Measurements from ENCODE around the gene ALG6.
"Not testable (repeated sequence)": the region's sequence is repeated elsewhere in the genome, so short reads cannot be mapped to it uniquely, and the experiment has no call there.

ALG6 gene

DNA sequence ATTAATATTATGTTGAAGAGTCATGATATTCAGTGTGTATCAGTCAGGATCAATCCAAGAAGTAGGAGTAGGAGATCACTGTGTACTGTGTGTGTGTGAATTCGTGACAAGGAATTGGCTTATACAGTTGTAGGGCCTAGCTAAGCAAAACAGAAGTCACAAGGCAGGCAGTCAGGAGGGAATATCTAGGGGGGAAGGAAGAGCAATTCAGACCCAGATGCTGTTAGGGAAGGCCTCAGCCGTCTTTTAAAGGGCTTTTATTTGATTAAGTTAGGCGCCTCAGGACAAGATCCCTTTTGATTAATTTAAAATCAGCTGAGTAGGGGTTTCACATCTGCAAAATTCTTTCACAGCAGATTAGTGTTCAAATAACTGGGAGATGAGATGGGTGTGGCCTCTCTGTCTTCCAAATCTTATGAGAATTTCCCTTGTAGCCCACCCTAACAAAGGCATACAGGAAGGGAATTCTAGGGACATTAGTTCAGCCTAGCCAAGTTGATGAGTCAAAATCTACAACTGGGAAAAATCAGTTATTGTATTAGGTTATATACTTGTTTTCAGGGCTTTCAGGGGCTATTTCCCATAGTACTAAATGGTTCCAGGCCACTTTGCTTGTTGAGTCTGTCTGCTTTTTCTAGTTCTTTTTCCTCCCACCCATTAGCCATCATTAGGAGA lies 47.4 kb downstream of the ALG6 start:
- no peak overlapping the region for H3K4me3 ChIP-seq (ENCODE audit: low read depth, low read length)
- no peak overlapping the region for H3K9ac ChIP-seq (ENCODE audit: low read length)
- no peaks in the 10 kb centered on the region for H3K27me3 ChIP-seq (ENCODE audit: control insufficient read depth, insufficient read depth, low read length)
- H3K9me3 ChIP-seq (ENCODE audit: control insufficient read depth, insufficient read depth, low read depth, low read length), result no peaks in the 10 kb centered on the region
- H3K4me1 ChIP-seq (ENCODE audit: control insufficient read depth, insufficient read depth, low read length), result no peaks in the 10 kb centered on the region
- H3K36me3 ChIP-seq (ENCODE audit: control insufficient read depth, insufficient read depth, low read length), result peaks cover 11% of the 10 kb centered on the region; the same call in 1 of the 2 replicates
- no peak overlapping the region for H3K27ac ChIP-seq (ENCODE audit: low read depth, low read length)

DNA sequence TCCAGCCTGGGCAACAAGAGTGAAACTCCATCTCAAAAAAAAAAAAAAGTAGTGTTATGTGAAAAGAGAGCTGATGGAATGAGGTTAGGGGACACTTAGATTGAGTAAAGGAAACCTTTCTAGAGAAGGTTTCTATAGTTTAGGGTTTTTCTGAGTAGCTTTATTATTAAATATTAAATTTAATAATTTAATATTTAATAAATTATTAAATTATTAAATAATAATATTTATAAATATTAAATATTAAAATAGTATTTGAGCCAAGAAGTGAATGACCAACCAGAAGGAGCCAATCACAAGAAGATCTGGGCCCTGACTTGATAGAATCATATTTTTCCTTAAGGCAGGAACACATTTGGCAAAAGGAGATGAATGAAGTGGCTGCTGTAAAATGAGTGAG lies 50.7 kb downstream of the ALG6 start:
- Histone ChIP-seq H3K4me1 (ENCODE audit: control insufficient read depth, insufficient read depth, low read length) (no peaks in the 10 kb centered on the region), H3K36me3 (ENCODE audit: control insufficient read depth, insufficient read depth, low read length) (0 out of 2 replicates have a peak, but pooled peaks cover 2% of the 10 kb centered on the region), H3K9ac (ENCODE audit: low read length) (no peak overlapping the region), H3K27me3 (ENCODE audit: control insufficient read depth, insufficient read depth, low read length) (no peaks in the 10 kb centered on the region), H3K27ac (ENCODE audit: low read depth, low read length) (no peak overlapping the region), H3K9me3 (ENCODE audit: control insufficient read depth, insufficient read depth, low read depth, low read length) (no peaks in the 10 kb centered on the region), H3K4me3 (ENCODE audit: low read depth, low read length) (no peak overlapping the region)

DNA sequence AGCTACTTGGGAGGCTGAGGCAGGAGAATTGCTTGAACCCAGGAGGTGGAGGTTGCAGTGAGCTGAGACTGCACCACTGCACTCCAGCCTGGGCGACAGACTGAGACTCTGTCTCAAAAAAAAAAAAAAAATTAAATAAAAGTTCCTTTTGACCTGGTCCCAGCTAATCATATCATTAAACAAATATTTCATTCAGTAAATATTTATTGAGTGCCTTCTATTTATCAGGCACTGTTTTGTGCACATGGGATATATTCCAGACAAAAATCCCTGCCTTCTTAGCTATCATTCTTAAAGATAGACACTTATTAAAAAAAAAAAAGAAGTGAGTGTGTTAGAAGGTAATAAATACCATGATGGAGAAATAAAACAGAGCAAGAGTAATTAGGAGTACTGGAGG lies 53.3 kb downstream of the ALG6 start:
- not testable (repeated sequence) for H3K27ac ChIP-seq (ENCODE audit: low read depth, low read length); H3K27me3 ChIP-seq (ENCODE audit: control insufficient read depth, insufficient read depth, low read length); H3K36me3 ChIP-seq (ENCODE audit: control insufficient read depth, insufficient read depth, low read length); H3K4me3 ChIP-seq (ENCODE audit: low read depth, low read length); H3K9ac ChIP-seq (ENCODE audit: low read length); H3K9me3 ChIP-seq (ENCODE audit: control insufficient read depth, insufficient read depth, low read depth, low read length); H3K4me1 ChIP-seq (ENCODE audit: control insufficient read depth, insufficient read depth, low read length)

DNA sequence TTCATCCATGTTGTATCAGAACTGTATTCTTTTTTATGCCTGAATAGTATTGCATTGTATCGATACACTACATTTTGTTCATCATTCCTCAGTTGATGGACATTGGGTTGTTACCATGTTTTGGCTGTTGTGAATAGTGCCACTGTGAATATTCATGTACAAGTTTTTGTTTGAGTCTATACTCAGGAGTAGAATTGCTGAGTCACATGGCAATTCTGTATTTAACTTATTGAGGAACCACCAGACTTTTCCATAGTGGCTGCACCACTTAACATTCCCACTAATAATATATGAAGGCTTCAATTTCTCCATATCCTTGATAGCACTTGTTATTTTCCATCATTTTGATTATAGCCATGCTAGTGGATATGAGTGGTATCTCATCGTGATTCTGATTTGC lies 56.2 kb downstream of the ALG6 start:
- Histone ChIP-seq H3K4me3 (ENCODE audit: low read depth, low read length) (no peak overlapping the region), H3K27me3 (ENCODE audit: control insufficient read depth, insufficient read depth, low read length) (no peaks in the 10 kb centered on the region), H3K36me3 (ENCODE audit: control insufficient read depth, insufficient read depth, low read length) (no peaks in the 10 kb centered on the region), H3K9me3 (ENCODE audit: control insufficient read depth, insufficient read depth, low read depth, low read length) (no peaks in the 10 kb centered on the region), H3K27ac (ENCODE audit: low read depth, low read length) (no peak overlapping the region), H3K4me1 (ENCODE audit: control insufficient read depth, insufficient read depth, low read length) (no peaks in the 10 kb centered on the region), H3K9ac (ENCODE audit: low read length) (no peak overlapping the region)

DNA sequence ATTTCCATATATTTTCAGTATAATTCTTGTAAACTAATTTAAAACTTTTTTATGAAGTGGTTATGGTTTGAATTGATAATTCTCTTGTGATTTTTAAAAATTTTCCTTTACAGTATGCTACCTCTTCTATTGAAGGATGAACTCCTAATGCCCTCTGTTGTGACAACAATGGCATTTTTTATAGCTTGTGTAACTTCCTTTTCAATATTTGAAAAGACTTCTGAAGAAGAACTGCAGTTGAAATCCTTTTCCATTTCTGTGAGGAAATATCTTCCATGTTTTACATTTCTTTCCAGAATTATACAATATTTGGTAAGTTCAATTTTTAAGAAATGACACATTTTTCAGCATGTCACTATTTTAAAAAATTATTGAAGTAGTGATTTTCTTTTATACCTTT lies 61.4 kb downstream of the ALG6 start:
- H3K27me3 ChIP-seq (ENCODE audit: control insufficient read depth, insufficient read depth, low read length), result no peaks in the 10 kb centered on the region
- no peaks in the 10 kb centered on the region for H3K4me1 ChIP-seq (ENCODE audit: control insufficient read depth, insufficient read depth, low read length)
- peaks cover 19% of the 10 kb centered on the region for H3K36me3 ChIP-seq (ENCODE audit: control insufficient read depth, insufficient read depth, low read length)
- H3K4me3 ChIP-seq (ENCODE audit: low read depth, low read length), result no peak overlapping the region
- no peak overlapping the region for H3K9ac ChIP-seq (ENCODE audit: low read length)
- peaks cover 14% of the 10 kb centered on the region for H3K9me3 ChIP-seq (ENCODE audit: control insufficient read depth, insufficient read depth, low read depth, low read length)
- no peak overlapping the region for H3K27ac ChIP-seq (ENCODE audit: low read depth, low read length)

DNA sequence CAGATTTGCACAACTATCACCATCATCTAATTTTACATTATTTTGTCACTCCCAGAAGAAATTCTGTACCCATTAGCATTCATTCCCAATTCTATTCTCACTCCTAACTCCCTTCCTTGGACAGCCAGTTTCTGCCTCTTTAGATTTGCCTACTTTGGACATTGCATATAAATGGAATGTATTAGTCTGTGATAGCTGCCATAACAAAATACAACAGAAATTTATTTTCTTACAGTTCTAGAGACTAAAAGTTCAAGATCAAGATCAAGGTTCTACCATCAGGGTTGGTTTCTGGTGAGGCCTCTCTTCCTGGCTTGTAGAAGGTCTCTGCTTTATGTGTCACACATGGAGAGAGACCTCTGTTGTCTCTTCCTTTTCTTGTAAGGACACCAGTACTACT lies 61.9 kb downstream of the ALG6 start:
- Histone ChIP-seq H3K9me3 (ENCODE audit: control insufficient read depth, insufficient read depth, low read depth, low read length) (peaks cover 14% of the 10 kb centered on the region), H3K4me1 (ENCODE audit: control insufficient read depth, insufficient read depth, low read length) (no peaks in the 10 kb centered on the region), H3K9ac (ENCODE audit: low read length) (no peak overlapping the region), H3K36me3 (ENCODE audit: control insufficient read depth, insufficient read depth, low read length) (peaks cover 19% of the 10 kb centered on the region), H3K27ac (ENCODE audit: low read depth, low read length) (no peak overlapping the region), H3K27me3 (ENCODE audit: control insufficient read depth, insufficient read depth, low read length) (no peaks in the 10 kb centered on the region), H3K4me3 (ENCODE audit: low read depth, low read length) (no peak overlapping the region)

DNA sequence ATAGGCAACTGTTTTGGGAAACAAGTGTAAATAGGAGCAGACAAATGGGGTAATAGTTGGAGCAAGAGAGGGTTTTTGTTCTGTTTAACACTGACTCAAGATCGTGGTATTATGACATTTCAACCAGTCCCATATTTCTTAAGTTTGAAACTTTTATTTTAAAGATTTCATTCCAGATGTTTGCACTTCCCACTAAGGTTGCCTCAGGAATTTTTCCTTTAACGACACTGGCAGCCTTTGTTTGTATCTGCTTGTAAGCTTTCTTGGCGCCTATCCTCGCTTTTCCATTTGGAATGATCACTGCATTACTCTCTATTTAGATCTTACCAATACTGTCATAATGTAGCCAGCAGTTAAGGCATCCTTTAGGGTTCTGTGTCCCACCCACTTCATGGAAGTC lies 67.7 kb downstream of the ALG6 start:
- H3K27ac ChIP-seq (ENCODE audit: low read depth, low read length), result no peak overlapping the region
- H3K4me1 ChIP-seq (ENCODE audit: control insufficient read depth, insufficient read depth, low read length), result no peaks in the 10 kb centered on the region
- H3K9ac ChIP-seq (ENCODE audit: low read length), result no peak overlapping the region
- H3K27me3 ChIP-seq (ENCODE audit: control insufficient read depth, insufficient read depth, low read length), result no peaks in the 10 kb centered on the region
- peaks cover 9% of the 10 kb centered on the region; the same call in 1 of the 2 replicates for H3K36me3 ChIP-seq (ENCODE audit: control insufficient read depth, insufficient read depth, low read length)
- H3K4me3 ChIP-seq (ENCODE audit: low read depth, low read length), result no peak overlapping the region
- peaks cover 7% of the 10 kb centered on the region for H3K9me3 ChIP-seq (ENCODE audit: control insufficient read depth, insufficient read depth, low read depth, low read length)

DNA sequence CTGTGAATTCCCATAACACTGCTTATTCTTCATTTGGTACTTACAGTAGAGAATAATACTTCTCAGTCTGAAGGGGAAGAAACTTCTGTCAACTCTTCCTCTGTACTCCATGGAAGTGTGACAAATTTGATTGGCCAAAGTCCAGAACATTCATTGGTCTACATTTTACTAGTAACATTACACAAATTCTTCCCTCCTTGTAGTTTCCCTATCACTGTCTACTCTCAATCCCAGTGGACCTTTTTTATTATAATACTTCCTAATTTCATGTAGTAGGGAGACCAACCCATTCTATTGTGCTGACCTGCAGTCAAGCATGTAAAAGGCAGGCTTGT lies 74.7 kb downstream of the ALG6 start:
- no peaks in the 10 kb centered on the region for H3K9me3 ChIP-seq (ENCODE audit: control insufficient read depth, insufficient read depth, low read depth, low read length)
- H3K4me1 ChIP-seq (ENCODE audit: control insufficient read depth, insufficient read depth, low read length), result no peaks in the 10 kb centered on the region
- no peak overlapping the region for H3K9ac ChIP-seq (ENCODE audit: low read length)
- no peak overlapping the region for H3K4me3 ChIP-seq (ENCODE audit: low read depth, low read length)
- no peaks in the 10 kb centered on the region for H3K27me3 ChIP-seq (ENCODE audit: control insufficient read depth, insufficient read depth, low read length)
- no peaks in the 10 kb centered on the region for H3K36me3 ChIP-seq (ENCODE audit: control insufficient read depth, insufficient read depth, low read length)
- H3K27ac ChIP-seq (ENCODE audit: low read depth, low read length), result no peak overlapping the region

DNA sequence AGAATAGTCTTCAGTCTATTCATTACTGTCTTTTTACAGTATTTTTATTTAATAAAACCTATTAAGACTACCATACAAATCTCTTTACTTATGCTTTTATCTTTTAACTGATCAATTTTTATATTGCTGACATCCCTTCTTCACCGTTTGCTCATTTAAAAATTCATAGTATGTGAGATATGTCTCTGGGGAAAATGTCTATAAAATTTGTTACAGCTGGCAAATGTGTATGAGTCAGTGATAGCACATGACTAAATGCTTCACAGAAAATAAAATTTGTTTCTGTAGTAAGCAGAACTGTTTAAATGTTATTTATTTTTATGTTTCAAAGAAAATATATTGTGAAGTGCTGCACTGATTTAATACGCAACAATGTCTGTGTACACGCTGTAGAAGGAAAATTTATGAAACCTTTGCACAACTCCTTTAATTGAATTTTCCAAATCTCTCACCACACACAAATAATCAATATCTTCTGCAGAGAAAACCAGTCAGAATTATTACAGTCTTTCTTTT lies 81.4 kb downstream of the ALG6 start:
- Histone ChIP-seq H3K4me1 (ENCODE audit: control insufficient read depth, insufficient read depth, low read length) (no peaks in the 10 kb centered on the region), H3K27ac (ENCODE audit: low read depth, low read length) (no peak overlapping the region), H3K27me3 (ENCODE audit: control insufficient read depth, insufficient read depth, low read length) (no peaks in the 10 kb centered on the region), H3K9ac (ENCODE audit: low read length) (no peak overlapping the region), H3K36me3 (ENCODE audit: control insufficient read depth, insufficient read depth, low read length) (no peaks in the 10 kb centered on the region), H3K9me3 (ENCODE audit: control insufficient read depth, insufficient read depth, low read depth, low read length) (no peaks in the 10 kb centered on the region), H3K4me3 (ENCODE audit: low read depth, low read length) (no peak overlapping the region)

DNA sequence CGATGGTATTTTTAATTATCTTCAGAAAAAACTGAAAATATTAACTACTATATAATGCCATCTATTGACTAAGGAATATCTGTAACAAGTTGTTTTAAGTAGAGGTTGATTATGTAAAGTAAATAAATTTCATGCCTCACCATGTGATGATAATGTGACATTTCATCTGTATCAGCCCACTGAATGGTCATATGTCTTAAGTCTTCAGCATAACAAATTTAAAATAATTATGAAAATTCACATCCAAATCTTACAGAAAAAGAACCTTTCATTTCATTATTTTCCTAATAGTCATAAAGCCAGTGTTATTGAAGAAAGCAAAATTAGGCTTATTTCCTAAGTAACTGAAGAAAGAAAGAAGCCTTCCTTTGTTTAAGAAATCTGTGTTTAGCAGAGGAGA lies 83.0 kb downstream of the ALG6 start:
- Histone ChIP-seq H3K9ac (ENCODE audit: low read length) (no peak overlapping the region), H3K9me3 (ENCODE audit: control insufficient read depth, insufficient read depth, low read depth, low read length) (no peaks in the 10 kb centered on the region), H3K36me3 (ENCODE audit: control insufficient read depth, insufficient read depth, low read length) (no peaks in the 10 kb centered on the region), H3K4me1 (ENCODE audit: control insufficient read depth, insufficient read depth, low read length) (no peaks in the 10 kb centered on the region), H3K27me3 (ENCODE audit: control insufficient read depth, insufficient read depth, low read length) (no peaks in the 10 kb centered on the region), H3K4me3 (ENCODE audit: low read depth, low read length) (no peak overlapping the region), H3K27ac (ENCODE audit: low read depth, low read length) (no peak overlapping the region)

DNA sequence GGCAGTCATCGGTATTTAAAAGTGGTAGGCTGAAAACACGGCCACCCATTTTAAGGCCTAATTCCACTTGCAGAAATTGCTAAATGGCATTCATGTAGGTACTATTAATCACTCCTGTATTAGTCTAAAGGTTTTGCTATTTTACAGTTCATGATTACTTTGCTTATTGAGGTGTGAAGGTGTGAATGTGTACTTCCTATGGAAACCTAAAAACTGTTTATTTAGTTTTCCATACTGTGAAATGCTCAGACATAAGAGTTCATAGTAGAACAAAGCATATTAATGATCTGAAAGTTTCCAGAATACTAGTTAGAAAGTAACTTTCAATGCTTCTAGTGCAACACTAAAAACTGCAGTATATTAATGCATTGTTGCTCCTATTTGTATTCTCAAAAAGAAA lies 85.8 kb downstream of the ALG6 start:
- Histone ChIP-seq H3K27ac (ENCODE audit: low read depth, low read length) (no peak overlapping the region), H3K36me3 (ENCODE audit: control insufficient read depth, insufficient read depth, low read length) (peaks cover 4% of the 10 kb centered on the region; the same call in 1 of the 2 replicates), H3K9ac (ENCODE audit: low read length) (no peak overlapping the region), H3K4me3 (ENCODE audit: low read depth, low read length) (no peak overlapping the region), H3K4me1 (ENCODE audit: control insufficient read depth, insufficient read depth, low read length) (no peaks in the 10 kb centered on the region), H3K27me3 (ENCODE audit: control insufficient read depth, insufficient read depth, low read length) (no peaks in the 10 kb centered on the region), H3K9me3 (ENCODE audit: control insufficient read depth, insufficient read depth, low read depth, low read length) (no peaks in the 10 kb centered on the region)

Measured in HUES6 (cell line).